Spleen (tissue), 11 donors: ENCODE results near the gene DCAF8. TPM values are rescaled to one million over a fixed set of nuclear protein-coding genes. Genes with fewer than 3 reads are reported as not detected.

Experiments
- DNase-seq: peaks from one replicate; pipeline ENCODE4 v3.0.0-alpha.2; 2020
- H3K27ac ChIP-seq, 8 donors: fragments of 200-600 bp; sonication (generic) in 7 of 8; 1 replicate in 4 of 8; 2 replicates in 4 of 8; pipeline versions ENCODE4 v1.5.0 to v1.8.0; 2016 to 2021; ENCODE audit warnings: inconsistent platforms in 4 of 8, mild to moderate bottlenecking in 4 of 8, moderate library complexity in 1 of 8
- H3K27me3 ChIP-seq, 7 donors: fragments of 200-600 bp; sonication (generic) in 6 of 7; replicated peaks in 1 of 7; 1 replicate in 4 of 7; 2 replicates in 3 of 7; pipeline versions ENCODE4 v1.5.0 to v1.8.0; 2016 to 2021; ENCODE audit warnings: inconsistent platforms in 3 of 7, mild to moderate bottlenecking in 1 of 7
- H3K36me3 ChIP-seq, 6 donors: fragments of 200-600 bp; sonication (generic) in 5 of 6; 1 replicate in 4 of 6; 2 replicates in 2 of 6; pipeline versions ENCODE4 v1.5.0 to v1.8.0; 2016 to 2021; ENCODE audit warnings: inconsistent platforms in 2 of 6
- H3K4me1 ChIP-seq, 6 donors: fragments of 200-600 bp; sonication (generic) in 5 of 6; 1 replicate in 3 of 6; 2 replicates in 3 of 6; pipeline versions ENCODE4 v1.5.0 to v1.8.0; 2016 to 2021; ENCODE audit warnings: inconsistent platforms in 3 of 6
- H3K4me3 ChIP-seq, 8 donors: fragments of 200-600 bp; sonication (generic) in 7 of 8; 1 replicate in 4 of 8; 2 replicates in 4 of 8; pipeline versions ENCODE4 v1.5.0 to v1.8.0; 2016 to 2021; ENCODE audit warnings: inconsistent platforms in 4 of 8, mild to moderate bottlenecking in 4 of 8, moderate library complexity in 2 of 8
- H3K9me3 ChIP-seq, 8 donors: fragments of 200-600 bp; sonication (generic) in 7 of 8; 1 replicate in 4 of 8; 2 replicates in 4 of 8; pipeline versions ENCODE4 v1.5.0 to v1.8.0; 2016 to 2021; ENCODE audit warnings: inconsistent platforms in 4 of 8
- CTCF ChIP-seq, 11 experiments: fragments of 200-600 bp in 7 of 11; fragments of 450-650 bp in 4 of 11; sonication (generic) in 4 of 11; IDR thresholded peaks in 8 of 11; conservative IDR thresholded peaks in 3 of 11; 1 replicate in 7 of 11; 2 replicates in 4 of 11; pipeline versions ENCODE4 v1.4.0 to v1.8.0; 2016 to 2021; ENCODE audit warnings: antibody characterized with exemption in 11 of 11, inconsistent platforms in 4 of 11, mild to moderate bottlenecking in 1 of 11
- POLR2A ChIP-seq, 3 donors: fragments of 450-650 bp; IDR thresholded peaks; one replicate each; pipeline ENCODE4 v1.5.1; 2017; ENCODE audit warnings: antibody characterized with exemption in 3 of 3, mild to moderate bottlenecking in 1 of 3
- POLR2AphosphoS5 ChIP-seq, 3 donors: sonication (generic); formaldehyde crosslinking; IDR thresholded peaks; one replicate each; pipeline ENCODE4 v1.5.1; 2017; ENCODE audit warnings: antibody characterized with exemption in 3 of 3
- WGBS, 5 donors: extraction: QIAGEN DNeasy Blood & Tissue Kit in 3 of 5; methylation state at CpG; one replicate each; pipeline versions ENCODE4 v1.1.5 to v1.1.7; 2013 to 2018; 5-methylcytosine and 5-hydroxymethylcytosine counted together
- intact Hi-C: fragments of 100-400 bp; cut with DNase I; formaldehyde crosslinking; loops from one replicate; pipeline ENCODE4 v1.15.0; 2023; ENCODE audit warnings: low total_unique reads
- polyA plus RNA-seq, 3 donors: library from polyadenylated mRNA; stranded (reverse); fragments of 200-250 nt; gene quantifications; one replicate each; pipeline ENCODE4 v1.2.1, GENCODE V29; 2013
- total RNA-seq, 7 donors: library from RNA; depleted of rRNA in 3 of 7; stranded (reverse); fragments of >200 nt in 3 of 7; fragmentation: NEBNext Ultra II Directional in 4 of 7; extraction: Animal tissue kit (Norgen Biotek cat#: 25700) in 4 of 7; gene quantifications; one replicate each; pipeline versions ENCODE4 v1.1.0 to v1.2.1, GENCODE V29; 2016 to 2021
- donor health status: healthy with polysubstance abuse.
- donor health status: DM: no; HTN: no; CAD: no; lungs with moderate emphysema.
- donor health status: DM: no; HTN: no; CAD: no.
- donor health status: Bipolar disorder and iron deficiency.
- donor health status: healthy.
- donor health status: DM: no; HTN: no; CAD: no.
- donor health status: DM: yes; HTN: yes; CAD: no.

The DCAF8 gene
- total and polyA plus RNA-seq, 10 donors = 59.4 to 210 (median 148) TPM

- Histone ChIP-seq H3K9me3 (no peaks in the 10 kb centered on the region), H3K4me3 (no peak overlapping the region), H3K27me3 (no peaks in the 10 kb centered on the region), H3K4me1 (peaks cover 0 to 36% (median 10%) of the 10 kb centered on the region in 6 donors), H3K27ac (peak overlapping the region in 1 of 8 donors; percentile 10), H3K36me3 (peaks cover 0 to 58% (median 14%) of the 10 kb centered on the region in 6 donors)
- intact Hi-C loops = loop anchor here (10.0 kb wide), 1 partner anchor 147 kb away; no protein-coding TSS in a partner anchor
- DNase-seq = no peak
- WGBS, 5 donors = 83 to 89% (median 85%) methylated on average over 4 to 5 of the region's 5 CpGs
- TF ChIP-seq POLR2AphosphoS5 (IDR thresholded peaks at IDR 0.05) (no peak), CTCF (IDR thresholded peaks at IDR 0.05 in 8 of 11, conservative IDR thresholded peaks at IDR 0.05 in 3 of 11) (peak; percentile 27 to 77 (median 66)), POLR2A (IDR thresholded peaks at IDR 0.05) (no peak)
These were observed 10.4 kb downstream of the DCAF8 start for GRCh38 chr1:160251687-160252526.

GRCh38 chr1:160251011-160251410, 11.3 kb downstream of the DCAF8 start:
- intact Hi-C loops = loop anchor here (10.0 kb wide), 1 partner anchor 146 kb away; no protein-coding TSS in a partner anchor
- H3K27me3 ChIP-seq = no peaks in the 10 kb centered on the region
- H3K27ac ChIP-seq = no peak overlapping the region
- H3K9me3 ChIP-seq = no peaks in the 10 kb centered on the region
- DNase-seq = no peak
- H3K36me3 ChIP-seq = peaks cover 0 to 61% (median 14%) of the 10 kb centered on the region in 6 donors
- peaks cover 0 to 27% (median 3%) of the 10 kb centered on the region in 6 donors for H3K4me1 ChIP-seq
- H3K4me3 ChIP-seq = no peak overlapping the region
- no peak for TF ChIP-seq POLR2AphosphoS5 (IDR thresholded peaks at IDR 0.05)
- no peak for TF ChIP-seq CTCF (IDR thresholded peaks at IDR 0.05 in 8 of 11, conservative IDR thresholded peaks at IDR 0.05 in 3 of 11)
- TF ChIP-seq POLR2A (IDR thresholded peaks at IDR 0.05) = no peak

- WGBS, 5 donors = 85 to 100% (median 95%) methylated on average over 1 of the region's 1 CpG
These were observed 15.3 kb downstream of the DCAF8 start for GRCh38 chr1:160247053-160247452.

GRCh38 chr1:160245434-160245833, 16.9 kb downstream of the DCAF8 start:
- intact Hi-C loops = no loop called here
- TF ChIP-seq POLR2A (IDR thresholded peaks at IDR 0.05) (no peak), POLR2AphosphoS5 (IDR thresholded peaks at IDR 0.05) (no peak), CTCF (IDR thresholded peaks at IDR 0.05 in 8 of 11, conservative IDR thresholded peaks at IDR 0.05 in 3 of 11) (no peak)
- Histone ChIP-seq H3K27ac (no peak overlapping the region), H3K9me3 (no peaks in the 10 kb centered on the region), H3K4me3 (no peak overlapping the region), H3K4me1 (peaks cover 0 to 37% (median 8%) of the 10 kb centered on the region in 6 donors), H3K27me3 (no peaks in the 10 kb centered on the region), H3K36me3 (peaks cover 0 to 69% (median 26%) of the 10 kb centered on the region in 6 donors)
- WGBS, 5 donors = 93 to 100% (median 97%) methylated on average over 1 of the region's 1 CpG
- DNase-seq = no peak

More at GRCh38 chr1:160247053-160247452, 15.3 kb downstream of the DCAF8 start:
- Histone ChIP-seq H3K36me3 (peaks cover 0 to 65% (median 19%) of the 10 kb centered on the region in 6 donors), H3K9me3 (no peaks in the 10 kb centered on the region), H3K4me3 (no peak overlapping the region), H3K4me1 (peaks cover 0 to 53% (median 10%) of the 10 kb centered on the region in 6 donors), H3K27ac (no peak overlapping the region), H3K27me3 (no peaks in the 10 kb centered on the region)
- TF ChIP-seq POLR2AphosphoS5 (IDR thresholded peaks at IDR 0.05) = no peak
- no peak for TF ChIP-seq POLR2A (IDR thresholded peaks at IDR 0.05)
- no peak for DNase-seq
- intact Hi-C loops = no loop called here
